GM21528 (cell line): Measurements from ENCODE around the gene SIAH2.

Experiments used
- ATAC-seq: cut with Tn5 transposase; IDR thresholded peaks from one replicate; pipeline ENCODE4 v1.9.1; 2021; ENCODE audit warnings: mild to moderate bottlenecking, moderate library complexity; ENCODE audit not compliant: unreplicated experiment, low FRiP score

SIAH2 gene

DNA sequence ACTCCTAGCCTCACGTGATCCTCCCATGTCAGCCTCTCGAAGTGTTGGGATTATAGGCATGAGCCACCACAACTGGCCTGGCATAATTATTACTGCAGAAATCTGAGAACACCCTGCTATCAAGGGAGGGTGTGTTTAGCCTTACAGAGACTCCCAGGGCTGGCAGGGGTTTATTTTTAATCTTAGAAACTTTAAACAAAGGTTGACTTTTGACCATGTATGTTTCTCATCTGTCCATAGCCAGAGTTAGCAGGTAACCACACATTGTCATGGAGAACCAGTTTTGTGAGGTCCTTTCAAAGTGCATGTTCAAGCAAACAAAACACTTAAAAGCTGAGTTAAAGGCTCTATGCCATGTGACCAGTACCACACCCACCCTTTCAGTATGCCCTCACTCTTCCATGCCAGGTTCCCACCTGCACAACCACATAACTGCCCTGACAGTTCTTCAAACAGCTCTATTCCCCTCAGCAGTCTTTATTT is 11.1 kb downstream of the SIAH2 start:
- ATAC-seq = no peak

DNA sequence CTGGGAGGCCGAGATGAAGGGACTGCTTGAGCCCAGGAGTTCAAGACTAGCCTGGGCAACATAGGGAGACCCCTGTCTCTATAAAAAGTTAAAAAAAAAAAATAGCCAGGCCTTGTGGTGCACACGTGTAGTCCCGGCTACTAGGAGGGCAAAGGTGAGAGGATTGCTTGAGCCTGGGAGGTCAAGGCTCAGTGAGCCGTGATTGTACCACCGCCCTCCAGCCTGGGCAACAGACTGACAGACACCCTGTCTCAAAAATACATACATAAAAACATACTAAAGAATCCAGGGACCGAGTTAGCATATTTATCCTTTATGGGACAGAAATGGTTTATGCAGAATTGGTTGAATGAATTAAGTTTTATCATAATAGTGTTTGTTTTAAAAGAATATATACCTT is 13.7 kb downstream of the SIAH2 start:
- no peak for ATAC-seq

DNA sequence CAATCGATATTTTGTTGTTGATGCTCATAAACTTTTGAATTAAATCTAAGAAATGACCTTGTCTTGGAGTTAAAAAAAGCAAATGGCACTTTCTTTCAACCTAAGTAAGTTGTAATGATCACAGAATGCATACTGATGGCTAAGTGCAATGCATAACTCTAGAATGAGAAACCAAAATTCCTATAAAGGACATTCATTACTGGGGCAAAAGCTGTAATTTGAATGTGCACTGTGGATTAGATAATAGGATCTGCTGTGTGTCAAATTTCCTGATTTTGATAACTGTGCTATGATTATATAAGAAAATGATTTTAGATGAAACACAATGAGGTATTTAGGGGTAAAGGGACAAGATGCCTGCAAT is 14.3 kb downstream of the SIAH2 start:
- no peak for ATAC-seq

- no peak for ATAC-seq
Measured at GRCh38 chr3:150747886-150748683, 14.9 kb downstream of the SIAH2 start.

GRCh38 chr3:150746791-150747590 is 16.0 kb downstream of the SIAH2 start:
- ATAC-seq = no peak

- ATAC-seq = no peak
Measured at GRCh38 chr3:150745832-150746231, 17.1 kb downstream of the SIAH2 start.

- ATAC-seq = no peak
Measured at GRCh38 chr3:150744919-150745211, 18.1 kb downstream of the SIAH2 start.

DNA sequence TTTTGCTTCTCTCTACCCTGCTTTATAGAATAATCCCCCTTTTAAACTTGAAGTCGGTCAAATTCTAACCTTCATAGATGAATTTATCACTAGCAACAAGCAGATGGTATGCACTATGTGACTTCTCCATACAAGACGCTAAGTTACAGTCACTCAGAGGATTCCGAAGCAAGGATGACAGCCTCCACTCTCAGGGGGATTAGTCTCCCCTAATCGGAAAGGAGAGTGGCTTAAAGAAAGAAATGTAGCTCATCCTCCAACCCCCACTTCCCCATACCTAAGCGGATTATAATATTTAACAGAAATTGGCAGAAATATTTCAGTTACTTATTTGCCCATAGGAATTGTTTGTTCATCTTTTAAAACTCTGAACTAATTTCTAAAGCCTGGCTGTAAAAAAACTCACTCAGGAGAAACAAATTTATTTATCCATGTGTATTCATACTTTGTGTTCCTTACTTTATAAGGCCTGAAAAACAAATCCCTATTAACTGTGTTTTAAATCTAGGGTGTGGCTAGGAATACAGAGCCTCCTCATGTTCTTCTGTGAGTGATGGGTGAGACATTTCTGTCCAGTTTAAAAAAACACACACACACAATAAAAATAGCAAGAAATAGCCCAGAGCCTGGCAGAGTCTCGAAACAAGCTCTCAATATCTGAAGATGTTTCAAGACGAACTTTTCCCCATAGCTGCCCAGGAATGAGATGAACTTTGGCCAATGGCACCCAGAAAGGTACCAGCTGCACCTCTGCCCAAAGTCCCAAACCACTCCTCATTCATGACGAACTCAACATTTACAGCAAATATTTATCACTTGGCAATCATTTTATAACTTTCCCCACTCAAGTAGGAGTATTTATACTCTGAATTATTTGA is 18.7 kb downstream of the SIAH2 start:
- no peak for ATAC-seq

DNA sequence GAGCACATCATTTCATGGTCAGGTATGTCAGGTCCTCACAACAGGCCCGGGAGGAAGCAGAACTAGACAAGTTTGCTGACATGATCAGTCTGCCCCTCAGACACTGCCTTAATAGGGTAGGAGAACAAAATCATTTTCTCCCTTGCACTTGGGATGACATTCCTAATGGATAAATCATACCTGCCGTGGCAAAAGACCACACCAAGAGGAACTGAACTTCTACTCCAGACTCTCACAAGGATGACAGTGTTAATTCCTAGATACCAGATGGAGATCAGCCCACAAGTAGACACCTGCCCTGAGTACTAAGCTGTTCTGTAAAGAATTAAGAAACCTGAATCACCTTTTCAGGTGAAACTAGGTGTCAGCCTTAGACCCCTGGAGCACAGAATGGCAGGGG is 19.5 kb downstream of the SIAH2 start:
- ATAC-seq = no peak

DNA sequence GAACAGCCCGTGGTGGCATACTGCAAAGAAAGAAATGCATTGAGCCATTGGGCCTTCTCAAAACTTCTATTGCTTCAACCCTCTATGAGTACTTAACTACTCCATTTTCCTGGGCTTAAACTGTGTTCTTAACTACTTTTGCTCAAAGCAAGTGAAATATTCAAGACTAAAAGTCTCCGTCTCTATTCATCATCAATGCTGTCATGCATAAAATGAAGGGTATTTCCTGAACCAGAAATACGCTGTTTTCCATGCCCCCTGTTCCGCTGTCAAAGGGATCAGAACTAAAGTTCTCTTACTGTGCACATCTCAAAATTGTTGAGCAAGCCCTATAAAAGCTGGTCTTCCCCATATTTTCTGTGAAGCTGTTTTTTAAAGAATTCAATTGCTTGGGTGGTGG is 20.3 kb downstream of the SIAH2 start:
- ATAC-seq = no peak

DNA sequence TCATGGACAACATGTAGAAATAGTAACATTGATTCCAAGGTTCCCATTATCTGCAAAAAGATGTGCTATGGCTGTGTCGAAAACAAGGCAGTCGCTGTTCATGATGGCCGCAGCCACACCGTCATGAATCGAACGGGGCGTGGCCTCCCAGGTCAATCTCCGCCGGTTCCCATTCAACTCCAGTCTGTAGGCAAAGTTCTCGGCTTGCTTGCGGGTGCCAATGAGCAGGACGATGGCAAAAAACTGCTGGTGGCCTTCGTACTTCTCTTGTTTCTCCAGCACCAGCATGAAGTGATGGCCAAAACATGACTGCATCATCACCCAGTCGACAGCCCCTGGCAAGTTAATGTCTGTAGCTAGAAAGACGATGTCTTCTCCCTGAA is 20.8 kb downstream of the SIAH2 start:
- ATAC-seq = no peak

DNA sequence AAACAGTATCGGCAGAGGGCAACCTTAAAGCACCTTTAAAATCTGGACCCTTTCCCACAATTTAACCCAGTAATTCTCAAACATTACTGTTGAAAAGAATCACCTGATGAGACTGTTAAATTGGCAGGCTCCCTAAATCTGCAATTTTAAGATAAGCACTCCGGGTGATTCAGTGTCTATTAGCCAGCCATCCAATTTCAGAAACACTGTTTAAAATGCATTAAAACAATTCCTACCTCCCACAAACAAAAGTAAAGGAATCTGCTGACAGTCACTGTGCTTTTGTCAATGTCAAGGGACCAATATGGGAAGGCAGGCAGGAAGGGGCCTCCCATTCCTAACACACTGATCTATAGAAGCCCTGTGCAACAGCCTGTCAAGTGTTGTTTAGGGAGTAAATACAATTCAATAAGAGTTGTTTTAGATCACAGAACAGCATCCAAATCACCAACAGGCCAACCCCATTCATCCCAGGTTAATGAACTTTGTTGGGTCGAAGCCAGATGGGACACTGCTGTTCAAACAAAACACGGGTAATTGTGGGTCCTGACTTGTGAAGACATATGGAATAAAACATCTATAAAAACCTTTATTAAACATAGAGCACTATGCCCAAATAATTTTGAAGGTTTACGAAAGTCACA is 21.4 kb downstream of the SIAH2 start:
- no peak for ATAC-seq

GRCh38 chr3:150740733-150741496 is 22.1 kb downstream of the SIAH2 start:
- no peak for ATAC-seq

DNA sequence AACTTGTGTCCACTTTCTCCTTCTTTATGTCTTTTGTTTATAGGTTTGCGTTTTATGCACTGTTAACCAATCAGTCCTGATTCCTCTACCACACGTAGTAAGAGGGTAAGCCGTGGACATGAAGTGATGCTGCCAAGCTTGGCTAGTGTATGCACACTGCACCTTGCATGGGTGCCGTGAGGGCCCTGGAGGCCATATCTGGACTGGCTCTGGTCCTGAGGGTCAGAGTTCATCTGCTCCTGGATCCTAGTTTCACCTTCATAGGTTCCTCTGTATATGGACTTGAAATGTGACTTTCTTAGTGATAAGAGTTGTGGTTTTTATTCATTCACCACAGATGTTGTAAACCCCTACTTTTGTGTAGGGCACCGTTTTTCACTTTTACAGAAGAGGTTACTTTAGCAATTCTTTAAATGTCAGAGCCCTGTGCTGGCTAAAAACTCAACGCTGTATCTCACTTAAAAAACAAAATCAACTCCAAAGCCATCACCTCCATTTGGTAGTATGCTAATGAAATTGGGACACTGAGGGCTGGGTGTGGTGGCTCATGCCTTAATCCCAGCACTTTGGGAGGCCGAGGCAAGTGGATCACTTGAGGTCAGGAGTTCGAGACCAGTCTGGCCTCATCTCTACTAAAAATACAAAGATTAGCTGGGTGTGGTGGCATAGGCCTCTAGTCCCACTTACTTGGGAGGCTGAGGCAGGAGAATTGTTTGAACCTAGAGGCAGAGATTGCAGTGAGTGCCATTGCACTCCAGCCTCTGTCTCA is 22.9 kb downstream of the SIAH2 start:
- no peak for ATAC-seq

DNA sequence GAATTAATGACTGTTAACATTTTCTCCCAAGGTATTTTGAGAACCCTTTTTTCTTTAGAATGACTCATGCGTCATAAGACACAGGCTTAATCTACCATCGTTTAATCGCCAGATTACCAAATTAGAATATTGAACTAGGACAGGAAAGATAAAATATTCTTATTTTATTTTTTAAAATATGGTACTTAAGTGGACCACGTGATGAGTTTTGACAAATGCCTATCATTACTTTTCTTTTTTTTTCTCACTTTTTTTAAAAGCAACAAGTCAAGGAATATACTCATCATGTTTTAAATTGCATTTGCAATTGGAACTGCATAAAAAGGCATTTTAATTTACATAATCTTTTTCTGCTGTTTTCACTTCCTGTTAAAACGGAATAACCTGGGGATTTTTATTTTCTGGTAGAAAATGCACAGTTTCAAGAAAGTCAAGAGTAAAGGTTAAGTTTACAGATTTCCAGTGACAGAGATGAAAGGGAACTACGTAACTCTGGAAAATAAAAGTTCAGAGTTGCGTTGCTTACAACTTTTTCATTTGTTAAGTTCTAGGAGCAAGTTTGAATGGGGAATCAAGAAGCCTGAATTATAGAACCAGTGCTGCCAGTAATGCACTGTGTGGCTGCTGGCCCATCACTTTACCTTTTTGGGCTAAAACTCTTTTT is 23.6 kb downstream of the SIAH2 start:
- no peak for ATAC-seq

- no peak for ATAC-seq
Measured at GRCh38 chr3:150738688-150739087, 24.3 kb downstream of the SIAH2 start.

DNA sequence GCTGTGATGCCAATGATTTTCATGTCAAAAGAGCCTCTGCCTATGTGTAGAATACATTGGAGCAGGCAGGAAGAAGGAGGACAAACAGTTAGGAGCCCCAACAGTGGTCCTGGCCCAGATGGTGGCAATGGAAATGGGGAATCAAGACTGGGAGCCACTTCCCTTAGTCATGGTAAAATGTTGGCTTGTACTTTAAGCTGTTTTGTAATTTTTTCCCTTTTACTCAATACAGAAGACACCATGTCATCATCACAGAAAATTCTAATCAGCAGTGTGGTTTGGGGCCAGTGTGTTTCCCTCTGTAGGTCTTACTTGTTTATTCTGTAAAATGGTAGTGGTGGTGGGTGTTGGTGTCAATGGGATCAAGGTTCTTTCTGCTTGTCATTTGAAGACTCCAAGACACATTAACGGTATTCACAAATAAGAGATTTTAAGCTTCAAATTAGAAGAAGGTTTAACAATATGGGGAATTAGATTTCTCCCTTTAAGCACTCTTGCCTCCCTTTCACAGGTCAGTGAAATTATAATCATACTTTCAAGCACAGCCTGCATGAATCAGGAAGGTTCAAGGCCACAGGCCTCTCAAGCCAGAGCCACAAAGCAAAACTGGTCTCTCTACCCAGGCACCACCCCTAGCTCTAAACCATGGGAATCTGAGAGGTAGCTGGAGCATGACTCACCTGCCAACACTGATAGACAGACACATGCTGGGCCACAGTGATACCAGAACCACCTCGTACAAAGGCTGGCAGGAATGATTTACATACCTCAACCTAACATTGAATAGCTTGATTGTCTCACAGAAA is 24.9 kb downstream of the SIAH2 start:
- no peak for ATAC-seq
